AG04449 (cell line): ENCODE results near the gene NDRG3.

ENCODE experiments used
- CTCF ChIA-PET: fragments of 350-600 bp; formaldehyde crosslinking; extraction: SDS; loops from one replicate; lab custom pipeline; 2021; ENCODE audit warnings: antibody characterized with exemption; lab: Yijun Ruan, JAX
- POLR2A ChIA-PET: fragments of 400-600, 350-600 bp; formaldehyde crosslinking; extraction: SDS; loops from one replicate; lab custom pipeline; 2020; ENCODE audit warnings: antibody characterized with exemption, inconsistent platforms; lab: Yijun Ruan, JAX
- DNase-seq: peaks from one replicate; pipeline ENCODE4 v3.0.0-alpha.2; 2010; ENCODE audit warnings: low read depth, low spot score
- H3K4me3 ChIP-seq: 2 replicates; pipeline ENCODE4 v1.5.1; 2011; ENCODE audit warnings: low read depth, mild to moderate bottlenecking, control low read depth, low read length
- CTCF ChIP-seq: IDR thresholded peaks from one replicate; pipeline ENCODE4 v1.5.1; 2011; ENCODE audit warnings: mild to moderate bottlenecking, moderate library complexity, low read length, control low read depth, inconsistent platforms; ENCODE audit not compliant: insufficient read depth; ENCODE audit errors: missing control alignments

Gene NDRG3

GRCh38 chr20:36744764-36745191 is 1.1 kb downstream of the NDRG3 start:
- POLR2A ChIA-PET = no interaction called here
- peak; percentile 2 for DNase-seq
- H3K4me3 ChIP-seq = peak overlapping the region; percentile 76
- no peak for TF ChIP-seq CTCF
- CTCF ChIA-PET = interaction anchor here (0.8 to 5.1 kb wide), 5 partner anchors 10 to 132 kb away, joined by 3 to 37 read pairs (median 4); no protein-coding TSS in a partner anchor

- no peak for TF ChIP-seq CTCF
- ChIA-PET CTCF (interaction anchor here (1.1 to 5.1 kb wide), 4 partner anchors 9 to 131 kb away, joined by 3 to 37 read pairs (median 16); no protein-coding TSS in a partner anchor), POLR2A (no interaction called here)
- no peak for DNase-seq
- H3K4me3 ChIP-seq = no peak overlapping the region; the same call in 1 of the 2 replicates
These were observed 1.6 kb downstream of the NDRG3 start for GRCh38 chr20:36744243-36744642.

- ChIA-PET POLR2A (no interaction called here), CTCF (interaction anchor here (1.0 to 2.6 kb wide), 2 partner anchors 13 to 137 kb away, joined by 3 to 16 read pairs; partner anchors contain the start of gene RAB5IF)
- DNase-seq = no peak
- no peak for TF ChIP-seq CTCF
- H3K4me3 ChIP-seq = no peak overlapping the region
These were observed 3.3 kb downstream of the NDRG3 start for GRCh38 chr20:36742558-36742957.

GRCh38 chr20:36741072-36741471 is 4.8 kb downstream of the NDRG3 start:
- TF ChIP-seq CTCF = no peak
- ChIA-PET CTCF (interaction anchor here (0.9 to 2.6 kb wide), 3 partner anchors 14 to 130 kb away, joined by 3 to 16 read pairs (median 3); a partner anchor contains a TSS), POLR2A (no interaction called here)
- no peak overlapping the region for H3K4me3 ChIP-seq
- no peak for DNase-seq

GRCh38 chr20:36737183-36737499 is 8.7 kb downstream of the NDRG3 start:
- ChIA-PET POLR2A (no interaction called here), CTCF (interaction anchor here (1.0 to 5.2 kb wide), 6 partner anchors 8 to 132 kb away, joined by 3 to 27 read pairs (median 3); partner anchors contain the start of gene NDRG3)
- no peak for DNase-seq
- no peak for TF ChIP-seq CTCF
- H3K4me3 ChIP-seq = no peak overlapping the region

GRCh38 chr20:36736451-36737182 is 9.3 kb downstream of the NDRG3 start:
- TF ChIP-seq CTCF = no peak
- POLR2A ChIA-PET = no interaction called here
- CTCF ChIA-PET = interaction anchor here (1.0 to 5.2 kb wide), 6 partner anchors 9 to 132 kb away, joined by 3 to 27 read pairs (median 3); partner anchors contain the start of gene NDRG3
- H3K4me3 ChIP-seq = no peak overlapping the region
- no peak for DNase-seq
